ENCODE data around the gene GRK2.

The GRK2 gene

DNA sequence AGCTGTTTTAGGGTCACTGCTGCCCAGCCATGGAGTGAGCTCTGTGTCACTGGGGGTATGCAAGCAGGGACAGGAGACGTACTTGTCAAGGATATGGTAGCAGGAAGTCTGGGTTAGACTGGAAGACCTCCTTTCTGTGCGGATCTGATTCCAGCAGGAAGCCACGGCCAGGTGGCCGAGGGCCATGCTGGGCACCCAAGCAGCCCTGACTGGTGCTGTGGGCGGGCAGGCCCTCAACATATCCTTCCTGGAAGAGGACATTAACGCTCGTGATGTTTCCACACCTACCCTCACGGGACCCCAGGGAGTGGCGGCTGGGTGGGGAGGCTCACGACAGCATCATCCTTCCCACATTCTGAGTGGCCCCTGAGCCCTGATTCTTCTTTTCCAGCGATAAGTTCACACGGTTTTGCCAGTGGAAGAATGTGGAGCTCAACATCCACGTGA is 14.1 kb downstream of the GRK2 start:
- 0 out of 2 replicates have a peak, but pooled peaks have one; percentile 2 for TF ChIP-seq POLR2AphosphoS5 (IDR thresholded peaks at IDR 0.05; ENCODE audit: low read depth, low read length)
- no peak for TF ChIP-seq TAF1 (IDR thresholded peaks at IDR 0.05; ENCODE audit: borderline replicate concordance, low read depth, low read length)
- no peak for TF ChIP-seq POLR2A (IDR thresholded peaks at IDR 0.05; ENCODE audit: low read depth, low read length)
- FAIRE-seq: no peak
- DNase-seq (ENCODE audit: insufficient read length): no peak

DNA sequence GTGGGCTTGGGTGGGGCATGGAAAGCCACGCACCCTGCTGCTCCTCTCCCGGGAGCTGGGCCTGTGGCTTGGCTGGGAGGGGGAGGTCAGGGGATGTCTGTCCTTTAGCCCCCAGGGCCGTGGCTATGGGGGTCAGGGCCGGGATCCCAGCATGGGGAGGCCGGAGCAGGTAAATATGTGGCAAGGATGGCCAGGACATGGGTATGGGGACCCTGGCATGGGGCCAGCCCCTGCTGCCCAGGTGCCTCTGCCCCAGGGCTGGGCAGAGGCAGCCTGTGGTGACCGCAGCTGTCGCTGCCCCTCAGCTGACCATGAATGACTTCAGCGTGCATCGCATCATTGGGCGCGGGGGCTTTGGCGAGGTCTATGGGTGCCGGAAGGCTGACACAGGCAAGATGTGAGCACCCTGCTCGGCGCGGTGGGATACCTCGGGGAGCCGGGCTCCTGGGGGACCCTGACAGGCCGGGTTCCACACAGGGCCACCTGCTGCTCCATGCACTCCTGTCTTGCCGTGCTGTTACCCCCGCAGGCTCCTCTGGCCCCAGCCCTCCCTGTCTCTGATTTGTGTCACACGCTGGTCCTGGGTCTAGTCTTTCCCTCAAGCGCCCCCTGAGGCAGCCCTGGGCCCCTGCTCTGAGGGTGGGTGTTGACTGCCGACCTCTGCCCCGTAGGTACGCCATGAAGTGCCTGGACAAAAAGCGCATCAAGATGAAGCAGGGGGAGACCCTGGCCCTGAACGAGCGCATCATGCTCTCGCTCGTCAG is 14.7 kb downstream of the GRK2 start:
- no peak for TF ChIP-seq TAF1 (IDR thresholded peaks at IDR 0.05; ENCODE audit: borderline replicate concordance, low read depth, low read length)
- TF ChIP-seq POLR2A (IDR thresholded peaks at IDR 0.05; ENCODE audit: low read depth, low read length): 0 out of 2 replicates have a peak, but pooled peaks have one; percentile 19
- FAIRE-seq: no peak

GRCh38 chr11:67281552-67282150 is 15.4 kb downstream of the GRK2 start:
- TF ChIP-seq TAF1 (IDR thresholded peaks at IDR 0.05; ENCODE audit: borderline replicate concordance, low read depth, low read length) (no peak), POLR2A (IDR thresholded peaks at IDR 0.05; ENCODE audit: low read depth, low read length) (no peak), POLR2AphosphoS5 (IDR thresholded peaks at IDR 0.05; ENCODE audit: low read depth, low read length) (no peak)
- FAIRE-seq (no peak), DNase-seq (ENCODE audit: insufficient read length) (no peak)

More for the DNA sequence above, 14.7 kb downstream of the GRK2 start:
- DNase-seq (ENCODE audit: insufficient read length): no peak

GRCh38 chr11:67282155-67282875 is 16.0 kb downstream of the GRK2 start:
- TF ChIP-seq POLR2A (IDR thresholded peaks at IDR 0.05; ENCODE audit: low read depth, low read length) (no peak), POLR2AphosphoS5 (IDR thresholded peaks at IDR 0.05; ENCODE audit: low read depth, low read length) (no peak), TAF1 (IDR thresholded peaks at IDR 0.05; ENCODE audit: borderline replicate concordance, low read depth, low read length) (no peak)
- DNase-seq (ENCODE audit: insufficient read length) (no peak), FAIRE-seq (no peak)

DNA sequence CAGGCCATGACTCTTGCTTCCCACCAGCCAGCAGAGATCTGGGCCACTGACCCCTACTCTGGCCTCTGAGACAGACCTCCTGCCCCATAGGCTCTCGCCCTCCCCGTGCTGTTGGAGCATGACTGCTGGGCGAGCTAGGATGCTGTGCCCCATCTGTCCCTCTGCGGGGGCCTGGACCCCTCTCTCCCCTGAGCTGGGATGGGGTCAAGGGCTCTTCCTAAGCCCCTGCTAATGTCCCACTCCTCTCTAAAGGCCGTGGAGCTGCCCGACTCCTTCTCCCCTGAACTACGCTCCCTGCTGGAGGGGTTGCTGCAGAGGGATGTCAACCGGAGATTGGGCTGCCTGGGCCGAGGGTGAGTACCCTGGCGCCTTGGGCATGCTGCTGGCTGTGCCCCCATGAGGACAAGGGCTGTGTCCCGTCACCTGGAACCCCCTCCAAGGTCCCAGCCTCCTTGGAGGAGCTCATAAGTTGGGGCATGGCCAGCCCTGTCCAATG is 16.7 kb downstream of the GRK2 start:
- DNase-seq (ENCODE audit: insufficient read length) (no peak), FAIRE-seq (no peak)
- no peak for TF ChIP-seq TAF1 (IDR thresholded peaks at IDR 0.05; ENCODE audit: borderline replicate concordance, low read depth, low read length)
- no peak for TF ChIP-seq POLR2A (IDR thresholded peaks at IDR 0.05; ENCODE audit: low read depth, low read length)
- no peak for TF ChIP-seq POLR2AphosphoS5 (IDR thresholded peaks at IDR 0.05; ENCODE audit: low read depth, low read length)

DNA sequence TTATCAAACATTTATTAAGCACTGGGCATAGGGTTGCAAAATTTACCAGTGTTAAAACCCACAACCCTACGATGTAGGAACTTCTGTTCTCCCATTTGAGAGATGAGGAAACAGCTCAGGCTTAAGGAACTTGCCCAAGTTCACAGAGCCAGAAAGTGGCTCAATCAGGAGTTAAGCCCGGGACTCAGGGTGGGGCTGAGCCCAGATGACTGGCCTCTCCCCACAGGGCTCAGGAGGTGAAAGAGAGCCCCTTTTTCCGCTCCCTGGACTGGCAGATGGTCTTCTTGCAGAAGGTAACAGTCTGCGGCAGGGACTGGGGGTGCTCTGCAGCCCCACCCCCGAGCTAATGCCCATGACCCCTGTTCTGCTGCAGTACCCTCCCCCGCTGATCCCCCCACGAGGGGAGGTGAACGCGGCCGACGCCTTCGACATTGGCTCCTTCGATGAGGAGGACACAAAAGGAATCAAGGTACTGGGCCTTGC is 17.2 kb downstream of the GRK2 start:
- DNase-seq (ENCODE audit: insufficient read length) (no peak), FAIRE-seq (no peak)
- TF ChIP-seq POLR2A (IDR thresholded peaks at IDR 0.05; ENCODE audit: low read depth, low read length): no peak
- TF ChIP-seq TAF1 (IDR thresholded peaks at IDR 0.05; ENCODE audit: borderline replicate concordance, low read depth, low read length): no peak
- TF ChIP-seq POLR2AphosphoS5 (IDR thresholded peaks at IDR 0.05; ENCODE audit: low read depth, low read length): no peak

DNA sequence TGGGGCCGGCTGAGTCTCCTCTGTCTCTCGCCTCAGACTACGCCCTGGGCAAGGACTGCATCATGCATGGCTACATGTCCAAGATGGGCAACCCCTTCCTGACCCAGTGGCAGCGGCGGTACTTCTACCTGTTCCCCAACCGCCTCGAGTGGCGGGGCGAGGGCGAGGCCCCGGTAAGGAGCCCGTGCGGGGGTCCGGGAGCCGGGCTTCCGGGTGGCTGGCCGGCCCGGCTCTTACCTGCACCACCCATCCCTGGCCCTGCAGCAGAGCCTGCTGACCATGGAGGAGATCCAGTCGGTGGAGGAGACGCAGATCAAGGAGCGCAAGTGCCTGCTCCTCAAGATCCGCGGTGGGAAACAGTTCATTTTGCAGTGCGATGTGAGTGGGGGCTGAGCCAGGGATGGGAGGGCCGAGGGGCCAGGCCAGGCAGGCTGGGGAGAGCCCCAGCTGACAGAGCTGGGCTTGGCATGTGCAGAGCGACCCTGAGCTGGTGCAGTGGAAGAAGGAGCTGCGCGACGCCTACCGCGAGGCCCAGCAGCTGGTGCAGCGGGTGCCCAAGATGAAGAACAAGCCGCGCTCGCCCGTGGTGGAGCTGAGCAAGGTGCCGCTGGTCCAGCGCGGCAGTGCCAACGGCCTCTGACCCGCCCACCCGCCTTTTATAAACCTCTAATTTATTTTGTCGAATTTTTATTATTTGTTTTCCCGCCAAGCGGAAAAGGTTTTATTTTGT is 18.7 kb downstream of the GRK2 start:
- no peak for DNase-seq (ENCODE audit: insufficient read length)
- TF ChIP-seq TAF1 (IDR thresholded peaks at IDR 0.05; ENCODE audit: borderline replicate concordance, low read depth, low read length): no peak
- no peak for TF ChIP-seq POLR2A (IDR thresholded peaks at IDR 0.05; ENCODE audit: low read depth, low read length)
- no peak for TF ChIP-seq POLR2AphosphoS5 (IDR thresholded peaks at IDR 0.05; ENCODE audit: low read depth, low read length)
- FAIRE-seq: no peak

DNA sequence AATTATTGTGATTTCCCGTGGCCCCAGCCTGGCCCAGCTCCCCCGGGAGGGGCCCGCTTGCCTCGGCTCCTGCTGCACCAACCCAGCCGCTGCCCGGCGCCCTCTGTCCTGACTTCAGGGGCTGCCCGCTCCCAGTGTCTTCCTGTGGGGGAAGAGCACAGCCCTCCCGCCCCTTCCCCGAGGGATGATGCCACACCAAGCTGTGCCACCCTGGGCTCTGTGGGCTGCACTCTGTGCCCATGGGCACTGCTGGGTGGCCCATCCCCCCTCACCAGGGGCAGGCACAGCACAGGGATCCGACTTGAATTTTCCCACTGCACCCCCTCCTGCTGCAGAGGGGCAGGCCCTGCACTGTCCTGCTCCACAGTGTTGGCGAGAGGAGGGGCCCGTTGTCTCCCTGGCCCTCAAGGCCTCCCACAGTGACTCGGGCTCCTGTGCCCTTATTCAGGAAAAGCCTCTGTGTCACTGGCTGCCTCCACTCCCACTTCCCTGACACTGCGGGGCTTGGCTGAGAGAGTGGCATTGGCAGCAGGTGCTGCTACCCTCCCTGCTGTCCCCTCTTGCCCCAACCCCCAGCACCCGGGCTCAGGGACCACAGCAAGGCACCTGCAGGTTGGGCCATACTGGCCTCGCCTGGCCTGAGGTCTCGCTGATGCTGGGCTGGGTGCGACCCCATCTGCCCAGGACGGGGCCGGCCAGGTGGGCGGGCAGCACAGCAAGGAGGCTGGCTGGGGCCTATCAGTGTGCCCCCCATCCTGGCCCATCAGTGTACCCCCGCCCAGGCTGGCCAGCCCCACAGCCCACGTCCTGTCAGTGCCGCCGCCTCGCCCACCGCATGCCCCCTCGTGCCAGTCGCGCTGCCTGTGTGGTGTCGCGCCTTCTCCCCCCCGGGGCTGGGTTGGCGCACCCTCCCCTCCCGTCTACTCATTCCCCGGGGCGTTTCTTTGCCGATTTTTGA is 19.5 kb downstream of the GRK2 start:
- TF ChIP-seq POLR2AphosphoS5 (IDR thresholded peaks at IDR 0.05; ENCODE audit: low read depth, low read length) (peak; percentile 51; the same call in 1 of the 2 replicates), POLR2A (IDR thresholded peaks at IDR 0.05; ENCODE audit: low read depth, low read length) (no peak)
- no peak for FAIRE-seq

GRCh38 chr11:67286621-67287333 is 20.5 kb downstream of the GRK2 start:
- no peak; the same call in 1 of the 2 replicates for TF ChIP-seq POLR2AphosphoS5 (IDR thresholded peaks at IDR 0.05; ENCODE audit: low read depth, low read length)
- peak; percentile 7; the same call in 1 of the 2 replicates for TF ChIP-seq POLR2A (IDR thresholded peaks at IDR 0.05; ENCODE audit: low read depth, low read length)
- FAIRE-seq (peak; percentile 62), DNase-seq (ENCODE audit: insufficient read length) (no peak)

More for the DNA sequence above, 19.5 kb downstream of the GRK2 start:
- DNase-seq (ENCODE audit: insufficient read length): no peak

Measured in GM12892 (cell line).